K562 (cell line): ENCODE measurements around the gene PLPP7. TPM values are rescaled to one million over a fixed set of nuclear protein-coding genes. Genes with fewer than 3 reads are reported as not detected.
A peak's percentile ranks its signal among the peaks of the same experiment; 100 is the strongest.

Source experiments
- EP300 ChIP-seq: IDR thresholded peaks from 2 replicates; pipeline ENCODE4 v1.6.1; 2012; ENCODE audit warnings: low read length, improper control_type of control experiment
- FOS ChIP-seq: IDR thresholded peaks from 3 replicates; pipeline ENCODE4 v1.6.1; 2011; ENCODE audit not compliant: insufficient read length; ENCODE audit errors: extremely low read depth
- NFE2L1 ChIP-seq: fragments of 450-650 bp; IDR thresholded peaks from 2 replicates; pipeline ENCODE4 v1.6.1; 2016; ENCODE audit warnings: missing genetic modification characterization, low read depth, mild to moderate bottlenecking, missing compliant biosample characterization, moderate library complexity, borderline replicate concordance
- NFXL1 ChIP-seq: fragments of 450-650 bp; formaldehyde crosslinking; IDR thresholded peaks from 2 replicates; pipeline ENCODE4 v1.4.0; 2021; ENCODE audit warnings: mild to moderate bottlenecking
- POLR2B ChIP-seq: fragments of 450-650 bp; IDR thresholded peaks from 2 replicates; pipeline ENCODE4 v1.6.1; 2018; ENCODE audit warnings: low read depth; ENCODE audit not compliant: partially characterized antibody
- PPARD ChIP-seq: fragments of 250-450 bp; sonication (Bioruptor Pico); IDR thresholded peaks from 2 replicates; pipeline ENCODE4 v1.8.0; 2022; ENCODE audit warnings: inconsistent platforms, mild to moderate bottlenecking, moderate library complexity
- PYGO2 ChIP-seq: fragments of 450-650 bp; IDR thresholded peaks from 2 replicates; pipeline ENCODE4 v1.6.1; 2016; ENCODE audit warnings: mild to moderate bottlenecking, missing genetic modification characterization, moderate library complexity, missing compliant biosample characterization
- ZHX1 ChIP-seq: fragments of 150-350 bp; conservative IDR thresholded peaks from 2 replicates; pipeline ENCODE4 v1.6.1; 2014; ENCODE audit warnings: low read length
- ZNF143 ChIP-seq: sonication (generic); formaldehyde crosslinking; IDR thresholded peaks from 2 replicates; pipeline ENCODE4 v1.9.0; 2022; ENCODE audit warnings: mild to moderate bottlenecking, missing genetic modification reagents
- ZNF639 ChIP-seq, 2 experiments: fragments of 200-800 bp in 1 of 2; sonication (Bioruptor generic) in 1 of 2; sonication (generic) in 1 of 2; formaldehyde crosslinking in 1 of 2; IDR thresholded peaks in 1 of 2; conservative IDR thresholded peaks in 1 of 2; 2 replicates each; pipeline versions ENCODE4 v1.5.0 to v1.6.1; 2016 to 2020; ENCODE audit warnings: missing compliant biosample characterization in 1 of 2, missing genetic modification characterization in 1 of 2, missing genetic modification reagents in 1 of 2
- polyA plus RNA-seq, 8 experiments: library from polyadenylated mRNA; depleted of rRNA in 4 of 8; stranded (reverse) in 5 of 8; unstranded in 3 of 8; fragments of >200 nt; fragmentation: Nextera tagmentation in 2 of 8; fragmentation: Illumina TruSeq in 1 of 8; extraction: Ambion mirVana in 2 of 8; extraction: Trizol in 1 of 8; gene quantifications; 2 replicates each; pipeline versions ENCODE4 v1.2.1 to v1.2.3, GENCODE V29; 2011 to 2014; ENCODE audit warnings: inconsistent platforms in 1 of 8, missing spikeins in 1 of 8
- total RNA-seq, 7 experiments: library from RNA; depleted of rRNA in 6 of 7; stranded (reverse); fragments of >200 nt in 6 of 7; fragmentation: Illumina TruSeq in 2 of 7; extraction: Trizol in 2 of 7; gene quantifications; 2 replicates each; pipeline versions ENCODE4 v1.2.1 to v1.2.3, GENCODE V29; 2011 to 2021; ENCODE audit warnings: low replicate concordance in 1 of 7
- TF ChIP-seq, protein P1 (sequence below), 2 experiments: fragments of 450-650 bp in 1 of 2; sonication (generic) in 1 of 2; formaldehyde crosslinking in 1 of 2; IDR thresholded peaks in 1 of 2; conservative IDR thresholded peaks in 1 of 2; 2 replicates each; pipeline versions ENCODE4 v1.6.1 to v1.8.1; 2016 to 2023; ENCODE audit warnings: mild to moderate bottlenecking in 2 of 2, moderate library complexity in 2 of 2, inconsistent platforms in 1 of 2, missing genetic modification reagents in 1 of 2
- TF ChIP-seq, protein P2 (sequence below): sonication (generic); formaldehyde crosslinking; IDR thresholded peaks from 2 replicates; pipeline ENCODE4 v1.8.0; 2023; ENCODE audit warnings: mild to moderate bottlenecking, missing genetic modification reagents
- TF ChIP-seq, protein P3 (sequence below): fragments of 450-650 bp; formaldehyde crosslinking; IDR thresholded peaks from 2 replicates; pipeline ENCODE4 v1.4.0; 2020; ENCODE audit warnings: mild to moderate bottlenecking, moderate library complexity
- TF ChIP-seq, protein P4 (sequence below): fragments of 250-450 bp; sonication (Bioruptor Pico); IDR thresholded peaks from 2 replicates; pipeline ENCODE4 v1.4.0; 2020; ENCODE audit warnings: mild to moderate bottlenecking

The PLPP7 gene
- total and polyA plus RNA-seq, 9 of the 15 experiments (the other 6 are each of a cell fraction or from before 2014, with no cell fraction given): 0.09 to 0.93 (median 0.18) TPM; not detected in 4

DNA sequence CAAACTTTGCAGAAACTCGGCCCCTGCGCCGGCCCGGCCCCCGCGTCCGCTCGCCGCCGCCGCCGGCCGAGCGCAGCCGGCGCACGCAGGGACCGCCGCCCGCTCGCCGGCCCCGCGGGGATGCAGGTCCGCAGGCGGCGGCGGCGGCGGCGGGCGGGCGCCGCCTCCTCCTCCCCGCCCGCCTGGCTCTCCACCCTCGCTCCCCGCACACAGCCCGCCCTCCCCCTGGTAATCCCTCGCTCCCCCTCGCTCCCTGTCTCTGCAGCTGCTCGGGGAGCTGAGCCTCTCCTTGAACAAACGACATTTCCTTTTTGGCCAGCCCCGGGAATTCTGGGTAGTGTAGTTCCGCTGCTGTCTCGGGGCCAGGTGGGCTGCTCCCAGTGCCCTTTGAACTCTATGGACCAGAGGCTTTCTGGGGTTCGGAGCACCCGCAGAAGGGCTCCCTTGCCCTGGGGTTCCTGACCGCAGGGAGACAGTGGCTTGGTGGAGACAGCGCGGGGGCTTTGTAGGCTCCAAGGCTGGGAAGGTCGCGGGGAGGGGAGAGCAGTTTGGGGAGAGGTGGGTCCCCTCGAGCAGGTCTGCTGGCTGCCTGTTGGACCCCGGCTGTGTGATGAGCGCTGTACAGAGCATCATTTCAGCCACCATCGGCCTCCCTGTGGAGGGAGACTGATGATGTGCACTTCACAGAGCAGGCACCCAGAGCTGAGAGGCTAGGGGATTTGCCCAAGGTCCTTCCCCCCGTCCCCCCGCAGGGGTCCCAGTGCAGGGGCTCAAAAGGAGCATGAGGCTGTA, 11.4 kb upstream of the PLPP7 start (continued):
- TF ChIP-seq, protein P1, sequence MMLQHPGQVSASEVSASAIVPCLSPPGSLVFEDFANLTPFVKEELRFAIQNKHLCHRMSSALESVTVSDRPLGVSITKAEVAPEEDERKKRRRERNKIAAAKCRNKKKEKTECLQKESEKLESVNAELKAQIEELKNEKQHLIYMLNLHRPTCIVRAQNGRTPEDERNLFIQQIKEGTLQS (IDR thresholded peaks at IDR 0.05): no peak
- TF ChIP-seq, protein P1 (CRISPR knock-in tag; conservative IDR thresholded peaks at IDR 0.05): 0 out of 2 replicates have a peak, but pooled peaks have one; percentile 57
- no peak for TF ChIP-seq POLR2B
- TF ChIP-seq, protein P2, sequence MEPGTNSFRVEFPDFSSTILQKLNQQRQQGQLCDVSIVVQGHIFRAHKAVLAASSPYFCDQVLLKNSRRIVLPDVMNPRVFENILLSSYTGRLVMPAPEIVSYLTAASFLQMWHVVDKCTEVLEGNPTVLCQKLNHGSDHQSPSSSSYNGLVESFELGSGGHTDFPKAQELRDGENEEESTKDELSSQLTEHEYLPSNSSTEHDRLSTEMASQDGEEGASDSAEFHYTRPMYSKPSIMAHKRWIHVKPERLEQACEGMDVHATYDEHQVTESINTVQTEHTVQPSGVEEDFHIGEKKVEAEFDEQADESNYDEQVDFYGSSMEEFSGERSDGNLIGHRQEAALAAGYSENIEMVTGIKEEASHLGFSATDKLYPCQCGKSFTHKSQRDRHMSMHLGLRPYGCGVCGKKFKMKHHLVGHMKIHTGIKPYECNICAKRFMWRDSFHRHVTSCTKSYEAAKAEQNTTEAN (CRISPR knock-in tag): no peak
- no peak for TF ChIP-seq PPARD
- TF ChIP-seq, protein P3, sequence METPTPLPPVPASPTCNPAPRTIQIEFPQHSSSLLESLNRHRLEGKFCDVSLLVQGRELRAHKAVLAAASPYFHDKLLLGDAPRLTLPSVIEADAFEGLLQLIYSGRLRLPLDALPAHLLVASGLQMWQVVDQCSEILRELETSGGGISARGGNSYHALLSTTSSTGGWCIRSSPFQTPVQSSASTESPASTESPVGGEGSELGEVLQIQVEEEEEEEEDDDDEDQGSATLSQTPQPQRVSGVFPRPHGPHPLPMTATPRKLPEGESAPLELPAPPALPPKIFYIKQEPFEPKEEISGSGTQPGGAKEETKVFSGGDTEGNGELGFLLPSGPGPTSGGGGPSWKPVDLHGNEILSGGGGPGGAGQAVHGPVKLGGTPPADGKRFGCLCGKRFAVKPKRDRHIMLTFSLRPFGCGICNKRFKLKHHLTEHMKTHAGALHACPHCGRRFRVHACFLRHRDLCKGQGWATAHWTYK (CRISPR knock-in tag): no peak
- TF ChIP-seq, protein P4, sequence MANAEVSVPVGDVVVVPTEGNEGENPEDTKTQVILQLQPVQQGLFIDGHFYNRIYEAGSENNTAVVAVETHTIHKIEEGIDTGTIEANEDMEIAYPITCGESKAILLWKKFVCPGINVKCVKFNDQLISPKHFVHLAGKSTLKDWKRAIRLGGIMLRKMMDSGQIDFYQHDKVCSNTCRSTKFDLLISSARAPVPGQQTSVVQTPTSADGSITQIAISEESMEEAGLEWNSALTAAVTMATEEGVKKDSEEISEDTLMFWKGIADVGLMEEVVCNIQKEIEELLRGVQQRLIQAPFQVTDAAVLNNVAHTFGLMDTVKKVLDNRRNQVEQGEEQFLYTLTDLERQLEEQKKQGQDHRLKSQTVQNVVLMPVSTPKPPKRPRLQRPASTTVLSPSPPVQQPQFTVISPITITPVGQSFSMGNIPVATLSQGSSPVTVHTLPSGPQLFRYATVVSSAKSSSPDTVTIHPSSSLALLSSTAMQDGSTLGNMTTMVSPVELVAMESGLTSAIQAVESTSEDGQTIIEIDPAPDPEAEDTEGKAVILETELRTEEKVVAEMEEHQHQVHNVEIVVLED: no peak
- TF ChIP-seq FOS: no peak
- no peak for TF ChIP-seq ZHX1
- TF ChIP-seq NFE2L1 (tag): no peak
- TF ChIP-seq PYGO2: no peak
- no peak for TF ChIP-seq ZNF639 (CRISPR knock-in tag; conservative IDR thresholded peaks at IDR 0.05 in 1 of 2, IDR thresholded peaks at IDR 0.05 in 1 of 2)
- no peak for TF ChIP-seq ZNF143 (CRISPR knock-in tag)
- TF ChIP-seq NFXL1 (CRISPR knock-in tag): no peak
- TF ChIP-seq EP300: peak; percentile 40; the same call in 1 of the 2 replicates
